Activated CD8-positive, alpha-beta memory T cell treated with anti-CD3 and anti-CD28 coated beads, Interleukin-2, amount 50 U/mL, for 48 hours (primary cell): ENCODE measurements around the gene UBR3.
A peak's percentile ranks its signal among the peaks of the same experiment; 100 is the strongest.
"Not testable (repeated sequence)": the region's sequence is repeated elsewhere in the genome, so short reads cannot be mapped to it uniquely, and the experiment has no call there.

Experiments used
- DNase-seq: peaks from one replicate; pipeline ENCODE4 v3.0.0-alpha.2; 2020

The UBR3 gene

GRCh38 chr2:169824373-169825333 lies 2.6 kb upstream of the UBR3 start, which contains the start of gene METTL5:
TSS of gene METTL5 (minus strand) at chr2:169824905. CDS start at chr2:169824597, 308 bp downstream.
- DNase-seq, result peak; percentile 91

DNA sequence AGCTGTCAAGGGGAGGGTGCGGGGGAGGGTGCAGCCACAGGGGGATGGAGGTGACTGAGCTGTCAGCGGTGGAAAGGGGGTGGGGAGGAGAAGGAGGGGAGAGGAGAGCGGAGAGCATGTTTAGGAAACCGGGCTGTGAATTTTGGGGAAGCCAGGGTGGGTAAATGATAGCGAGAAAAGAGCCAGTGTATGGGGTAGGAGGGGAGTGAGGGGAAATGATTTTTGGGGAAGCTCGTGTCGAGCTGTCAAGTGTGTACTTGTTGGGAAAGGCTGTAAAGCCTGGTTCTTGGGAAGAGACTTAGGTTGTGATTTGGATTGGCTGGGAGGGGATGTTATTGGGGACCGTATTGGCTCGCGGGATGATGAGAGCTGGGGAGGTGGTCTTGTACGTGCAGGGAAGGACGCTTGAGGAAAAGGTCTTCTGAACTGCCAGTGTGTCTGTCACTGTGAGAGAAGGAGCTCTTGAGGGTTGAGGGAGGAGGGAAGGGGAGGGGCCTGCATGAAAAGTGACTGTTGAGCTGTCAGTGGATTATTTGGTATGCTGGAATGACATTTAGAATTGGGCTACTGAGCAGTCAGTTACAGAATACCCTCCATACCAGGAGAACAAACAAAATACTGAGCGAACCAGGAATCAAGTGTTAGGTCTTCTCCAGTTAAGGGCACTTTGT lies 1.0 kb downstream of the UBR3 start:
- DNase-seq, result no peak

GRCh38 chr2:169834401-169834800 lies 7.1 kb downstream of the UBR3 start:
- DNase-seq, result no peak

DNA sequence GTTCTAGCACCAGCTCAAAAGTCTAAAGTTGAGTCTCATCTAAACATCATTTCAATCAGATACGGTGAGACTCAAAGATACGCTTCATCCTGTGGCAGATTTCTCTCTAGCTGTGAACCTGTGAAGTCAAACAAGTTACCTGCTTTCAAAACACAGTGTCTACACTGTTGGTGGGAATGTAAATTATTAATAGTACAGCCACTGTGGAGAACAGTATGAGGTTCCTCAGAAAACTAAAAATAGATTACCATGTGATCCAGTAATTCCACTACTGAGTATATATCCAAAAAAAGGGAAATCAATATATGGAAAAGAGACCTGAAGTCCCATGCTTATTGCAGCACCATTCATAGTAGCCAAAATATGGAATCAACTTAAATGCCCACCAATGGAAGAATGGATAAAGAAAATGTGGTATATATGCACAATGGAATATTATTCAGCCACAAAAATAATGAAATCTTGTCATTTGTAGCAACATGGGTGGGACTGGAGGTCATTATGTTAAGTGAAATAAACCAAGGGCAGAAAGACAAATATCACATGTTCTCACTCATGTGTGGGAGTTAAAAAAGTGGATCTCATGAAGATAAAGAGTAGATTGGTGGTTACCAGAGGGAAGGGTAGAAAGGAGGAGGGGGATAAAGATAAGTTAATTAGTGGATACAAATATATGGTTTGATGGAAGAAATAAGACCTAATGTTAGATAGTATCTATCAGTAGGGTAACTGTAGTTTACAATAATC lies 11.7 kb downstream of the UBR3 start:
- no peak for DNase-seq

DNA sequence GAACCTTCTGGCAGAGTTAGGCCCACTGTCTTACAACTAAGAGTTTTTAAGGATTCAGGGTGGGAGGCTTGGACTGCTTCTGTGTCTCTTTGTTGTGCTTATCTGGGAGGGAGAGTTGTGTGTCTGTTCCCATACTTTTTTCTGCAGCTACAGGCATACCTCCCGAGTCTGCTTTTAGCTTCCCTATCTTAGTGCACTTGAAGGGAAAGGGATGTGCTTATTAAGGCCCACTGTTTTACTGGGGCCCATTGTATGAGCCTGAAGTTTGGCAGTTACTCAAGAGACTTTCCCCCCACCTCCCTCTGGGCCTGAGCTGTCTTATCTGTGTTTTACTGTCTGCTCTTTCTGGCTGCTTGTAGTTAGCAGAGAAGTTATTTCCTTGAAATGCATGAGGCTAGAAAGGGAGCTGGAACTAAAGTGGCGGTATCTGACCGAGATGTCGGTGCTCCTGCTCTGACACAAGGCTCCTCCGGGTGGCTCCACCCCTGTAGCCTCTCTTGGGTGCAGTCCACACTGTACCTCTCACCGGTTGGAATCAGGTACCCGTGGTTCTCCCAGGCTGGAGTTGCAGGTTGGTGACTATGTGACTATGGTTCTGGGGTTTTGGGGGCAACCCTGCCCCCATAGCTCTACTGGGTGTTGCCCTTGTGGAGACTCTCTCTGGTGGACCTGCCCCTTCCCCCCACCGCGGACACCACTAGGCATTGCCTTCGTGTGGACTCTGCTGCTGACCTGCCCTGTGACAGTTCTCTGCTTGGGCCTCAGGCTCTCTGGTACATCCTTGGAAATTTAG lies 12.9 kb downstream of the UBR3 start:
- no peak for DNase-seq

GRCh38 chr2:169840747-169841142 lies 13.5 kb downstream of the UBR3 start:
- DNase-seq, result no peak

DNA sequence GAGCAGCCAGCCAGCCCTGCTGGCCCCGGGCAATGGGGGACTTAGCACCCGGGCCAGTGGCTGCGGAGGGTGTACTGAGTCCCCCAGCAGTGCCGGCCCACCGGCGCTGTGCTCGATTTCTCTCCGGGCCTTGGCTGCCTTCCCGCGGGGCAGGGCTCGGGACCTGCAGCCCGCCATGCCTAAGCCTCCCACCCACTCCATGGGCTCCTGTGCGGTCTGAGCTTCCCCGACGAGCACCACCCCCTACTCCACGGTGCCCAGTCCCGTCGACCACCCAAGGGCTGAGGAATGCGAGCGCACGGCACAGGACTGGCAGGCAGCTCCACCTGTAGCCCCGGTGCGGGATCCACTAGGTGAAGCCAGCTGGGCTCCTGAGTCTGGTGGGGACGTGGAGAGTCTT lies 14.4 kb downstream of the UBR3 start:
- DNase-seq, result not testable (repeated sequence)

DNA sequence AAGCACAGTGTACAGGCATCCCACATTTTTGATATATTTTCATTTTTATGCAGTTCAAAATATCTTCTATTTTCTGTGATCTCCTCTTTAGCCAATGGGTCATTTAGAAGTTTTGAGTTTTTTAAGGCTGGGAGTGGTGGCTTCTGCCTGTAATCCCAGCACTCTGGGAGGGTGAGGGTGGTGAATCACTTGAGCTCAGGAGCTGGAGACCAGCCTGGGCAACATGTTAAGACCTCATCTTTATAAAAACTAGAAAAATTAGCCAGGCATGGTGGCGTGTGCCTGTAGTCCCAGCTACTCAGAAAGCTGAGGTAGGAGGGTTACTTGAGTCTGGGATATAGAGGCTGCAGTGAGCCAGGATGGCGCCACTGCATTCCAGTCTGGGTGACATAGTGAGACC lies 17.8 kb downstream of the UBR3 start:
- no peak for DNase-seq

DNA sequence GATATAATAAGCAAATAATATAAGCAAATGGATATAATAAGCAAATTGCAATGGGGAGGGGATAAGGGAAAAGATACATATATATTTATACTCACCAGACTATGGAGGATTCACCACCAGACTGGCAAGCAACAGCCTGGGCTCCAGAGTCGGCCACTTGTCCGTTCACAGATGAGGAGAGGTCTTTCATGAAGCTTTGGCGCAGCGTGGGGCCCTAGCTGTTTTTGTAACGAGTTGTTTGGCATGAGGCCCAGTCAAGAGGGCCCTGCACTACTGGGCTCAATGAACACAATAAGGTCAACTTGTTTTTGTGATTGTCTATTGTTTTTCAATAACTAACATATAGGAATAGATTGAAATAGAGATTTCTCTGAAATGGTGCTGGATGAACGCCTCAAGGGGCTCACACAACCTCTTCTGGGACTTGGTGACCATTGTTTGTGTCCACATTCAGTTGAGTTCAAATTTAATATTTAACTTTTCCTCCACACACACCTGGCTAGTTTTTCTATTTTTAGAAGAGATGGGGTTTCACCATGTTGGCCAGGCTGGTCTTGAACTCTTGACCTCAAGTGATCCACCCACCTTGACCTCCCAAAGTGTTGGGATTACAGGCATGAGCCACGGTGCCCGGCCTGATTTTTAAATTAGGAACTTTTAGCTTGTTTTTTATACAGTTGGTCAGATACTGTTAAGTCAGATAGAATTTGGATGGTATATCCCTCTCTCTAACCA lies 21.9 kb downstream of the UBR3 start:
- not testable (repeated sequence) for DNase-seq

- DNase-seq, result no peak
Measured at GRCh38 chr2:169849710-169850109, 22.5 kb downstream of the UBR3 start.

DNA sequence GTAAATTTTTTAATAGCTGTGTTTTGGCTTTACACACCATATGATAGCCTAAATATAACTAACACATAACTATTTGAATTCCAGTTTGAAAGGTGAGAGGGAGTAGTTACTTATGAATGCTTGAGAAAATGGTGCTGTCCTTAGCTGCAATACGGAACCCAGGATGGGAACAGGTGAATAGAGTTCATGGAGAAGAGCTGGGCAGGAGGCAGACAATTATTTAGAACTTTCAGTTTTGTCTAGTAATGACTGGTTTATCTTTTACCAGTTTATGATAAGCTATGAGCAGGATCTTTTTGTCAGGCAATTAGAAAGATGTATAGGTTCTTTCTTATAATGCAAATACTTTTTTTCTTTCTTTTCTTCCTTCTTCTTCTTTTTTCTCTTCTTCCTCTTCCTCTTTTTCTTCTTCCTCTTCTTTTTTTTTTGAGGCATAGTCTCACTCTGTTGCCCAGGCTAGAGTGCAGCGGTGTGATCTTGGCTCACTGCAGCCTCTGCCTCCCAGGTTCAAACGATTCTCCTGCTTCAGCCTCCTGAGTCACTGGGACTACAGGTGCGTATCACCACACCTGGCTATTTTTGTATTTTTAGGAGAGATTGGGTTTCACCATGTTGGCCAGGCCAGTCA lies 25.9 kb downstream of the UBR3 start:
- no peak for DNase-seq

- not testable (repeated sequence) for DNase-seq
Measured at GRCh38 chr2:169855281-169856258, 28.3 kb downstream of the UBR3 start.

DNA sequence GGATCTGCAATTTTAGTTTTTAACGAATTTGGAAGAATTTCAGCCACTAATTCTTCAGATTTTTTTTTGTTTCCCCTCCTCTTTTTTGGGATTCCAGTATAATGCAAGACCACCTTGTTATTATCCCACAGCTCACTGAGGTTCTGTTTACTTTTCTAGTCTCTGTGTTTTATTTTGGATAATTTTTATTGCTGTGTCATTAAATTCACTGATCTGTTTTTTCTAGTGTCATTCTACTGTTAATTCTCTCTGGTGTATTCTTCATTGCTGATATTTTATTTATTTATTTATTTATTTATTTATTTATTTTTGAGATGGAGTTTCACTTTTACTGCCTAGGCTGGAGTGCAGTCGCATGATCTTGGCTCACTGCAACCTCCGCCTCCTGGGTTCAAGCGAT lies 32.2 kb downstream of the UBR3 start:
- no peak for DNase-seq

DNA sequence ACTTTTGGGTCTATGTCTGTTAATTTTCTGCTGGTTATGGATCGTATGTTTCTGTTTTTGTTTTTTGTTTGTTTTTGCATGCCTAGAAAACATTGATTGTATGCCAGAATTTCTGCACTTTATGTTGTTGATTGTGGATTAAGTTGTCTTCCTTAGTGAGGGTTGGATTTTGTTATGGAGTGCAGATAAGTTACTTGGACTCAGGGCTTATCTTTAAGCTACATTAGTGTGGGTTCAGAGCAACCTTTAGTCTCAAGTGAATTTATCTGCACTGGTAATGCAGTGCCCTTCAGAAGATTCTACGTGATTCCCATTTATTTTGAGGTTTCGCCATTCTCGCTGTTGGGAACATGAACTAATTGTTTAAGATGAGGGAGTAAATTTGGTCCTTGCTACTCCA lies 32.9 kb downstream of the UBR3 start:
- DNase-seq, result no peak

- DNase-seq, result no peak
Measured at GRCh38 chr2:169862816-169863215, 35.6 kb downstream of the UBR3 start.

DNA sequence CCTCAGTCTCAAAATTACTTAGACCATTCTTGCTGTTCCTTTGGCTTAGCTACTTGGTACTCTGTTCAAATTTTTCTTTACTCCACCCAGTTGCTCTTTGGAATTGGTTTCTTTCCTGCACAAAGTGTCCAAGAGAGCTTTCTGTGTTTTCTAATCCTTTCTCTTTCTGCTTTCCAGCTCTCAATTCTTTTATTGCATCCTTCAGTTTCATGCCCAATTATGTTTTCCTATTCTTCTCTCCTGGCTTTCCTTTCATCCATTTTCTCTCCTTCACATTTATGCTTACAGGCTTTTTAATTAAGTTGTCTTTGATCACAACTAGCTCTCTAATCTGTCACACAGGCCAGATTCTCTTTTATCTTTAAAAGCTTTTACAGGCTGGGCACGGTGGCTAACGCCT lies 38.2 kb downstream of the UBR3 start:
- no peak for DNase-seq

GRCh38 chr2:169866230-169866629 lies 39.0 kb downstream of the UBR3 start:
- not testable (repeated sequence) for DNase-seq

DNA sequence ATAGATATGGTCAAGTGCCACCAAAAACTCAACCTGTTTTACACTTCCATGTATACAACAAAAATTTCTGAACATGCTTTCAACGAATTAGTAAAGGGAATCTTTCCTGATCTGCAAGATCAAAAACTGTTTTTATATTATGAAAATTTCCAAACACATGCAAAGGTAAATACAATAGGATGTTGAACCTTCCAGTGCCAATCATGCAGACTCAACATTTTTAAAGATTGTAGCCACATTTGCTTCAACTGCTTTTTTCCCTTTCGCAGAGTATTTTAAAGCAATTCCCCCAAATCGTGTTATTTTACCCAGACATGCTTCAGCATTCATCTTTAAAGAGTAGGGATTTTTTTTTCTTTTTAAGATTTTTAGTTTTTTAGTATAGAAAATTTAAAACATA lies 40.3 kb downstream of the UBR3 start:
- DNase-seq, result no peak

- DNase-seq, result no peak
Measured at GRCh38 chr2:169868951-169869350, 41.7 kb downstream of the UBR3 start.

DNA sequence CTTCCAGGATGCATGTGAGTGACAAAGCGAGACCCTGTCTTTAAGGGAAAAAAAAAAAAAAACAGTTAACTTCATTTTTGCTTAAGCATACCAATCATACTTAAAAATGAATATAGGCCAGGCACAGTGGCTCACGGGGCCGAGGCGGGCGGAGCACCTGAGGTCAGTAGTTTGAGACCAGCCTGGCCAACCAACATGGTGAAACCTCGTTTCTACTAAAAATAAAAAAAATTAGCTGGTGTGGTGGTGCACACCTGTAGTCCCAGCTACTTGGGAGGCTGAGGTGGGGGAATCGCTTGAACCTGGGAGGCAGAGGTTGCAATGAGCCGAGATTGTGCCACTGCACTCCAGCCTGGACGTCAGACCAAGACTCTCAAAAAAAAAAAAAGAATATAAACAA lies 44.1 kb downstream of the UBR3 start:
- not testable (repeated sequence) for DNase-seq
